Breast epithelium (tissue), 3 donors: ENCODE measurements around the gene LRPPRC.
A peak's percentile ranks its signal among the peaks of the same experiment; 100 is the strongest.

Experiments
- POLR2A ChIP-seq: fragments of 450-650 bp; IDR thresholded peaks from one replicate; pipeline ENCODE4 v1.6.1; 2016; ENCODE audit warnings: antibody characterized with exemption, mild to moderate bottlenecking, moderate library complexity
- POLR2AphosphoS5 ChIP-seq, 3 donors: sonication (generic); formaldehyde crosslinking; IDR thresholded peaks; one replicate each; pipeline ENCODE4 v1.6.1; 2017; ENCODE audit warnings: antibody characterized with exemption in 3 of 3
- TF ChIP-seq, protein P1 (sequence below), 3 donors: fragments of 450-650 bp; IDR thresholded peaks; one replicate each; pipeline ENCODE4 v1.5.1; 2016 to 2017; ENCODE audit warnings: antibody characterized with exemption in 3 of 3, mild to moderate bottlenecking in 3 of 3, moderate library complexity in 3 of 3

DNA sequence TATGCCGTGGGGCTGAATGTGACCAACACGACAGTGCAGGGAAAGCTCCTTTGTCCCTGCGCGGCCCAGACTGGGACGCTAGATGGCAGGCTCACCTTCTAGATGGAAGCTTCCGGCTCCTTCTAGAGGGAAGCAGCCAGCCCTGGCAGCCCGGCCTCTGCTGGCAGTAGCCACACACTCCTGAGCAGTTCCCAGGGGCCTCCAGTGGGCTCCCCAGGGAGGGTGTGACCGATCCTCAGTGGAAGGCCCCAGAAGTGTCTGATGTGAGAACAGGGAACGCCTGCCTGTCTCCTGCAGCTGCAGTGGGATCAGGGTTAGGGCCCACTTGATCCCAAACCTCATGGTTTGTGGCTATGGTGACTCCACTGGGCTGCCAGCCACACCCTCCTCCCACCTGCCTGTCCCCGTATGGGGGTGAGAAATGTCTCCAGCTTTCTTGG lies 48.5 kb upstream of the LRPPRC start:
- TF ChIP-seq, protein P1, sequence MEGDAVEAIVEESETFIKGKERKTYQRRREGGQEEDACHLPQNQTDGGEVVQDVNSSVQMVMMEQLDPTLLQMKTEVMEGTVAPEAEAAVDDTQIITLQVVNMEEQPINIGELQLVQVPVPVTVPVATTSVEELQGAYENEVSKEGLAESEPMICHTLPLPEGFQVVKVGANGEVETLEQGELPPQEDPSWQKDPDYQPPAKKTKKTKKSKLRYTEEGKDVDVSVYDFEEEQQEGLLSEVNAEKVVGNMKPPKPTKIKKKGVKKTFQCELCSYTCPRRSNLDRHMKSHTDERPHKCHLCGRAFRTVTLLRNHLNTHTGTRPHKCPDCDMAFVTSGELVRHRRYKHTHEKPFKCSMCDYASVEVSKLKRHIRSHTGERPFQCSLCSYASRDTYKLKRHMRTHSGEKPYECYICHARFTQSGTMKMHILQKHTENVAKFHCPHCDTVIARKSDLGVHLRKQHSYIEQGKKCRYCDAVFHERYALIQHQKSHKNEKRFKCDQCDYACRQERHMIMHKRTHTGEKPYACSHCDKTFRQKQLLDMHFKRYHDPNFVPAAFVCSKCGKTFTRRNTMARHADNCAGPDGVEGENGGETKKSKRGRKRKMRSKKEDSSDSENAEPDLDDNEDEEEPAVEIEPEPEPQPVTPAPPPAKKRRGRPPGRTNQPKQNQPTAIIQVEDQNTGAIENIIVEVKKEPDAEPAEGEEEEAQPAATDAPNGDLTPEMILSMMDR (IDR thresholded peaks at IDR 0.05) = peak in 2 of 3 donors; percentile 71 to 79
- no peak for TF ChIP-seq POLR2A
- TF ChIP-seq POLR2AphosphoS5 (IDR thresholded peaks at IDR 0.05) = no peak
